Upper lobe of right lung (tissue), 1 donor: Measurements from ENCODE around the gene COL4A1. TPM values are rescaled to one million over a fixed set of nuclear protein-coding genes. Genes with fewer than 3 reads are reported as not detected.
A peak's percentile ranks its signal among the peaks of the same experiment; 100 is the strongest.

Experiments used
- ATAC-seq: fragments of 200-7000 bp; cut with Tn5 transposase; one replicate; pipeline ENCODE4 v1.9.1; 2020; ENCODE audit warnings: mild to moderate bottlenecking, moderate library complexity
- DNase-seq: peaks from one replicate; pipeline ENCODE4 v3.0.0-alpha.2; 2020
- H3K27ac ChIP-seq: fragments of 200-600 bp; one replicate; pipeline ENCODE4 v1.8.0; 2022
- H3K27me3 ChIP-seq: fragments of 200-600 bp; one replicate; pipeline ENCODE4 v1.8.0; 2022; ENCODE audit warnings: mild to moderate bottlenecking
- H3K36me3 ChIP-seq: fragments of 200-600 bp; one replicate; pipeline ENCODE4 v1.8.0; 2022
- H3K4me1 ChIP-seq: fragments of 200-600 bp; one replicate; pipeline ENCODE4 v1.8.0; 2022
- H3K4me3 ChIP-seq: fragments of 200-600 bp; one replicate; pipeline ENCODE4 v1.8.0; 2022; ENCODE audit warnings: mild to moderate bottlenecking
- H3K9me3 ChIP-seq: fragments of 200-600 bp; one replicate; pipeline ENCODE4 v1.8.0; 2022
- intact Hi-C: fragments of 100-400 bp; cut with DNase I; formaldehyde crosslinking; loops from one replicate; pipeline ENCODE4 v1.11.0; 2022
- total RNA-seq: library from RNA; stranded (reverse); fragmentation: NEBNext Ultra II Directional; extraction: Animal tissue kit (Norgen Biotek cat#: 25700); gene quantifications from one replicate; pipeline ENCODE4 v1.2.1, GENCODE V29; 2021
- TF ChIP-seq, protein P1 (sequence below): fragments of 200-600 bp; IDR thresholded peaks from one replicate; pipeline ENCODE4 v1.8.0; 2022; ENCODE audit warnings: antibody characterized with exemption
- donor health status: DM: no; HTN: yes; CAD: no; lungs with severe emphysema.

COL4A1 gene
- total RNA-seq, 1 donor from 2014 or later, result 242 TPM

DNA sequence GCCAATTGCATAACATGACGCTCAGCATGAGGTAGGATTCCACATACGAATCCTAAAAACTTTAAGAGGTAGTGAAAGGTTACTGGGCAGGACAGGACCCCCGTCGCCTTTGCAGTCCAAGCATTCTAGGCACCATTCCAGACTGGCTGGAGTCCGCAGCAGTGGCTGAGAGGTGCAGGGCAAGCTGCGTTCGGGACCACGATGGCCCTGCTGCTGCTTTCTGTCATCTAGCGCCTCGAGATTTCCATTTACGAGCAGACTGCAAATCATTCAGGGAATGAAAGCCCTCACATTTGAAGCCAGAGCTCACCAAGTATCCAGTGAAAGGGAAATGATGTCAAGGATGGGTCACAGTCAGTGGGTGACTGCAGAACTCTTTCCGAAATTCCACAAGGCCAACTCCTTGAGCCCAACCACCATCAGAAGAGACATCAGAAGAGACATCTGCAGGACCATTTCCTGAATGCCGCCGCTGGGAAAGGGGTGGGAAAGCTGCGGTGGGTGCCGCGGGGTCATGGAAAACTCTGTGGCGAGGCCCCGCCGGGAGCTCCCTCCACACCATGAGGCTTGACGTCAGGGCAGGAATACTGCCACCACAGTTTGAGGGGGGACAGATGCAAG lies 88.3 kb downstream of the COL4A1 start:
- intact Hi-C loops, result loop anchor here (10.0 kb wide), 1 partner anchor 216 kb away; no protein-coding TSS in a partner anchor
- TF ChIP-seq, protein P1, sequence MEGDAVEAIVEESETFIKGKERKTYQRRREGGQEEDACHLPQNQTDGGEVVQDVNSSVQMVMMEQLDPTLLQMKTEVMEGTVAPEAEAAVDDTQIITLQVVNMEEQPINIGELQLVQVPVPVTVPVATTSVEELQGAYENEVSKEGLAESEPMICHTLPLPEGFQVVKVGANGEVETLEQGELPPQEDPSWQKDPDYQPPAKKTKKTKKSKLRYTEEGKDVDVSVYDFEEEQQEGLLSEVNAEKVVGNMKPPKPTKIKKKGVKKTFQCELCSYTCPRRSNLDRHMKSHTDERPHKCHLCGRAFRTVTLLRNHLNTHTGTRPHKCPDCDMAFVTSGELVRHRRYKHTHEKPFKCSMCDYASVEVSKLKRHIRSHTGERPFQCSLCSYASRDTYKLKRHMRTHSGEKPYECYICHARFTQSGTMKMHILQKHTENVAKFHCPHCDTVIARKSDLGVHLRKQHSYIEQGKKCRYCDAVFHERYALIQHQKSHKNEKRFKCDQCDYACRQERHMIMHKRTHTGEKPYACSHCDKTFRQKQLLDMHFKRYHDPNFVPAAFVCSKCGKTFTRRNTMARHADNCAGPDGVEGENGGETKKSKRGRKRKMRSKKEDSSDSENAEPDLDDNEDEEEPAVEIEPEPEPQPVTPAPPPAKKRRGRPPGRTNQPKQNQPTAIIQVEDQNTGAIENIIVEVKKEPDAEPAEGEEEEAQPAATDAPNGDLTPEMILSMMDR, result no peak
- Histone ChIP-seq H3K36me3 (no peaks in the 10 kb centered on the region), H3K27me3 (no peaks in the 10 kb centered on the region), H3K9me3 (no peaks in the 10 kb centered on the region), H3K27ac (no peak overlapping the region), H3K4me3 (no peak overlapping the region), H3K4me1 (peaks cover 37% of the 10 kb centered on the region)
- ATAC-seq (peak; percentile 6), DNase-seq (no peak)

DNA sequence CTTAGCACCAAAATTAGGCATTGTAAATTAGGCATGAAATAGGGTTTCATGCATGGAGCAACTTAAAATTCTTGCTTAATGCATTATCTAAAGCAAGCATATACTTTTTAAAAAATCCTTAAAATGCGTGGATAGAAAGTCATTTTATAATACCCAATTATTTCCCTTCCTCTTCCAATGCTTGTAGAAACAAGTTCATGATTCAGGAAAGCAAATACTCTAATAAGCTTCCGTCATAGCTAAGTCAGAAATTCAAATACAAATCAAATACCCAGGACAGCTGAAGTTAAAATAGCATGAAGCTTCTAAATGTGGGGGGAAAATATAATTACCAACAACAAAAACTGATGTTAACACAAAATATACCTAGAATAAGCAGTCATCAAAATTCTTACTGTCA lies 89.1 kb downstream of the COL4A1 start:
- no peak for DNase-seq
- ATAC-seq, result no peak
- H3K9me3 ChIP-seq, result no peaks in the 10 kb centered on the region

DNA sequence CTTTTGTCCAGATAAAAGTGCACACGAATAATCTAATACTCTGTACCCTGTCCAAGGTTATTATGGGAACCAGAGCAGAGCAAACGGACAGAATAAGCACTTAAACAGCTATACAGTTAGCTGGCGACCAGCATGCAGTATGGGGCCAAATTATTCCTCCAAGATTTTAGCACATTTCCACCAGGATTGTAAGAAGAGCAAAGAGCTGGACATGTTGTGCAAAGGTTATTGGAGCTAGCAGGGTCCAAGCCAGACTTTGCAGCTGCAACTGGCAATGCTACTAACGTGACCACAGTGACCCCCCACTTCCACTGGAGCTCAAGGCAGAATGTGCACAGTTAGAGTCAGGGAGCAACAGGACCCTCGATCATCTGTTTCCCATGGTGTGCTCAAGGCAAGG lies 89.9 kb downstream of the COL4A1 start:
- Histone ChIP-seq H3K4me1 (peaks cover 37% of the 10 kb centered on the region), H3K27me3 (no peaks in the 10 kb centered on the region), H3K27ac (no peak overlapping the region), H3K36me3 (peaks cover under 1% of the 10 kb centered on the region), H3K9me3 (no peaks in the 10 kb centered on the region), H3K4me3 (no peak overlapping the region)
- intact Hi-C loops, result loop anchor here (10.0 kb wide), 1 partner anchor 218 kb away; no protein-coding TSS in a partner anchor
- ATAC-seq (no peak), DNase-seq (no peak)
- TF ChIP-seq, protein P1, result no peak

More for the DNA sequence above, 89.1 kb downstream of the COL4A1 start:
- Histone ChIP-seq H3K27me3 (no peaks in the 10 kb centered on the region), H3K4me3 (no peak overlapping the region), H3K36me3 (no peaks in the 10 kb centered on the region), H3K4me1 (peaks cover 37% of the 10 kb centered on the region), H3K27ac (no peak overlapping the region)
- intact Hi-C loops, result loop anchor here (10.0 kb wide), 1 partner anchor 217 kb away; no protein-coding TSS in a partner anchor
- TF ChIP-seq, protein P1, result no peak

DNA sequence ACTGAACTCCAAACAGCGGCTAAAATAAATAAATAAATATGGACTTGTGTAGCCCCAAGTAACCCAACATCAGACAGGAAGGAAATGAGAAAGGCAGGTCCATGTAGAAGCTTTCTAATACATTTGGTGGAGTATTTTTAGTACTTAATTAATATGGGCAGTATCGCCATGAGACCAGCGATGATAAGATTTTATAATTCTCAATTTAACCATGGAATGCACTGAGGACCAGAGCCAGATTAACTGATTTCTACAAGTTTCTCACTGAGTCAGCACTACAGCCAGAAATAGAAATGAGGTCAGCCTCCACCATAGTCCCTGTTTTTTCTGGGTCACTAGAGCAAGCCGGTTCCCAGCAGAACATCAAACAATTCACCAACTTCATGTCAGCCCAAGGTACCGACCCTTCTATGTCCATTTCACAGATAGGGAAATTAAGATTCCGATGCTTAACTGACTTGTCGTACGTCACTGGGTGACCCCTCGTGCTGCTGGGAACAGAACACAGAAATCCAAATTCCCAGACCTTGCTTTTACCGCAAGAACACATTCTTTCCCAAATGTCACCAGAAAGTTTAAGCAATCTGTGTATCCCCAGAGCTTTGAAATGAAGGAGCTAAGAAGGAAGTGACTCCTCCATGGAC lies 90.4 kb downstream of the COL4A1 start:
- no peaks in the 10 kb centered on the region for H3K27me3 ChIP-seq
- H3K4me3 ChIP-seq, result no peak overlapping the region
- peak overlapping the region; percentile 37 for H3K27ac ChIP-seq
- peak; percentile 38 for ATAC-seq
- no peaks in the 10 kb centered on the region for H3K9me3 ChIP-seq
- peaks cover 6% of the 10 kb centered on the region for H3K36me3 ChIP-seq
- H3K4me1 ChIP-seq, result peaks cover 37% of the 10 kb centered on the region
- no peak for DNase-seq
- intact Hi-C loops, result loop anchor here (10.0 kb wide), 1 partner anchor 218 kb away; no protein-coding TSS in a partner anchor
- TF ChIP-seq, protein P1, result no peak

DNA sequence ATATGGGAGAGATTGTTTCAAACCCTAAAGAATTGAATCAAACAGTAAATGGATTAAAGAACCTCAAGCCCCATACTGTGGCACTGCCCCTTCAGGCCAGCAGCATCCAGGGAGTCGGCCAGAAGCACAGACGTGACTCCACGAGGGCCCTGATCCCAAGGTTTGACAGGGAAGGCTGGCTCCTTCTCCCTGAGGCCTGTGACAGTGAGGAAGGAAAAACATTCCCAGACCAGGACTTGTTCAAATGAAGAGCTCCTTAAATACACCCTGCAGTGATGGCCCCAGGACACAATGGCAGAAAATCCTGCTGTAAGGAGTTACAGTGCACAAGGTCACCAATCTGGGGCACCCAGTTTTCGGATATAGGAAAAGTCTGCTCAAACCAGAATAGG lies 91.0 kb downstream of the COL4A1 start:
- TF ChIP-seq, protein P1, result no peak
- intact Hi-C loops, result loop anchor here (10.0 kb wide), 1 partner anchor 219 kb away; no protein-coding TSS in a partner anchor
- Histone ChIP-seq H3K4me1 (peaks cover 37% of the 10 kb centered on the region), H3K27ac (peak overlapping the region; percentile 37), H3K9me3 (no peaks in the 10 kb centered on the region), H3K36me3 (peaks cover 11% of the 10 kb centered on the region), H3K4me3 (no peak overlapping the region), H3K27me3 (no peaks in the 10 kb centered on the region)
- ATAC-seq (no peak), DNase-seq (no peak)
